ENCODE measurements around the gene HSD17B2. TPM values are rescaled to one million over a fixed set of nuclear protein-coding genes. Genes with fewer than 3 reads are reported as not detected.

HSD17B2 gene
- polyA plus RNA-seq, 1 of the 3 experiments (the other 2 are of a cell fraction): not detected

- H3K9me2 ChIP-seq: no peaks in the 10 kb centered on the region
- WGBS (ENCODE audit: low lambda C conversion rate): 1% methylated on average over 2 of the region's 2 CpGs
- H3K4me3 ChIP-seq (ENCODE audit: low read depth in 2 of 2, low read length in 1 of 2): no peak overlapping the region
- H3K4me1 ChIP-seq (ENCODE audit: control insufficient read depth in 1 of 2, insufficient read depth in 2 of 2, low read depth in 1 of 2, low read length in 1 of 2): no peaks in the 10 kb centered on the region
- H3K79me2 ChIP-seq (ENCODE audit: insufficient read depth): no peaks in the 10 kb centered on the region
- no peaks in the 10 kb centered on the region for H3F3A ChIP-seq (replicated peaks; ENCODE audit: insufficient read depth)
- ChIA-PET CTCF (no interaction called here), POLR2A (no interaction called here)
- no peaks in the 10 kb centered on the region for H3K9me3 ChIP-seq
- TF ChIP-seq, protein P1, sequence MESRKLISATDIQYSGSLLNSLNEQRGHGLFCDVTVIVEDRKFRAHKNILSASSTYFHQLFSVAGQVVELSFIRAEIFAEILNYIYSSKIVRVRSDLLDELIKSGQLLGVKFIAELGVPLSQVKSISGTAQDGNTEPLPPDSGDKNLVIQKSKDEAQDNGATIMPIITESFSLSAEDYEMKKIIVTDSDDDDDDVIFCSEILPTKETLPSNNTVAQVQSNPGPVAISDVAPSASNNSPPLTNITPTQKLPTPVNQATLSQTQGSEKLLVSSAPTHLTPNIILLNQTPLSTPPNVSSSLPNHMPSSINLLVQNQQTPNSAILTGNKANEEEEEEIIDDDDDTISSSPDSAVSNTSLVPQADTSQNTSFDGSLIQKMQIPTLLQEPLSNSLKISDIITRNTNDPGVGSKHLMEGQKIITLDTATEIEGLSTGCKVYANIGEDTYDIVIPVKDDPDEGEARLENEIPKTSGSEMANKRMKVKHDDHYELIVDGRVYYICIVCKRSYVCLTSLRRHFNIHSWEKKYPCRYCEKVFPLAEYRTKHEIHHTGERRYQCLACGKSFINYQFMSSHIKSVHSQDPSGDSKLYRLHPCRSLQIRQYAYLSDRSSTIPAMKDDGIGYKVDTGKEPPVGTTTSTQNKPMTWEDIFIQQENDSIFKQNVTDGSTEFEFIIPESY (IDR thresholded peaks at IDR 0.05; ENCODE audit: borderline replicate concordance, low read depth): no peak
- TF ChIP-seq EZH2phosphoT487 (IDR thresholded peaks at IDR 0.05; ENCODE audit: borderline replicate concordance, low read depth) (no peak), EP300 (IDR thresholded peaks at IDR 0.05; ENCODE audit: borderline replicate concordance in 1 of 2, low read depth in 1 of 2, low read length in 1 of 2) (no peak), IRF3 (IDR thresholded peaks at IDR 0.05; ENCODE audit: low read depth, low read length) (no peak), GABPA (IDR thresholded peaks at IDR 0.05; ENCODE audit: low read depth) (no peak), GATA2 (CRISPR knock-in tag; IDR thresholded peaks at IDR 0.05) (no peak)
- H3K36me3 ChIP-seq (replicated peaks in 1 of 2; ENCODE audit: control insufficient read depth in 1 of 2, insufficient read depth in 2 of 2, low read length in 1 of 2): no peaks in the 10 kb centered on the region
- no peak overlapping the region for H3K4me2 ChIP-seq
- H4K20me1 ChIP-seq (ENCODE audit: insufficient read depth): no peaks in the 10 kb centered on the region
- no peak overlapping the region for H3K9ac ChIP-seq
- DNase-seq: no peak
- H2AFZ ChIP-seq (ENCODE audit: low read depth): no peak overlapping the region
- no peak overlapping the region for H3K27ac ChIP-seq (ENCODE audit: low read depth in 2 of 2, low read length in 1 of 2)
- H3K27me3 ChIP-seq (ENCODE audit: insufficient read depth): no peaks in the 10 kb centered on the region; the same call in 1 of the 2 replicates
These were observed 57.7 kb downstream of the HSD17B2 start for GRCh38 chr16:82092711-82093110.

- ChIA-PET CTCF (no interaction called here), POLR2A (no interaction called here)
- no peaks in the 10 kb centered on the region for H3K9me2 ChIP-seq
- no peaks in the 10 kb centered on the region for H3F3A ChIP-seq (replicated peaks; ENCODE audit: insufficient read depth)
- H3K79me2 ChIP-seq (ENCODE audit: insufficient read depth): no peaks in the 10 kb centered on the region
- DNase-seq: no peak
- H3K4me3 ChIP-seq (ENCODE audit: low read depth in 2 of 2, low read length in 1 of 2): no peak overlapping the region
- no peak overlapping the region for H2AFZ ChIP-seq (ENCODE audit: low read depth)
- H3K9me3 ChIP-seq: no peaks in the 10 kb centered on the region
- H3K27ac ChIP-seq (ENCODE audit: low read depth in 2 of 2, low read length in 1 of 2): no peak overlapping the region
- H3K27me3 ChIP-seq (ENCODE audit: insufficient read depth): no peaks in the 10 kb centered on the region; the same call in 1 of the 2 replicates
- no peak overlapping the region for H3K9ac ChIP-seq
- H3K36me3 ChIP-seq (replicated peaks in 1 of 2; ENCODE audit: control insufficient read depth in 1 of 2, insufficient read depth in 2 of 2, low read length in 1 of 2): no peaks in the 10 kb centered on the region
- no peak overlapping the region for H3K4me2 ChIP-seq
- no peaks in the 10 kb centered on the region for H4K20me1 ChIP-seq (ENCODE audit: insufficient read depth)
- H3K4me1 ChIP-seq (ENCODE audit: control insufficient read depth in 1 of 2, insufficient read depth in 2 of 2, low read depth in 1 of 2, low read length in 1 of 2): no peaks in the 10 kb centered on the region
- TF ChIP-seq MAX (IDR thresholded peaks at IDR 0.05; ENCODE audit: low read depth) (no peak), FOSL2 (IDR thresholded peaks at IDR 0.05; ENCODE audit: borderline replicate concordance, low read depth) (no peak), FOXJ3 (CRISPR knock-in tag; IDR thresholded peaks at IDR 0.05) (no peak), EZH2phosphoT487 (IDR thresholded peaks at IDR 0.05; ENCODE audit: borderline replicate concordance, low read depth) (no peak), RXRA (IDR thresholded peaks at IDR 0.05; ENCODE audit: borderline replicate concordance, low read depth) (no peak), ELF1 (IDR thresholded peaks at IDR 0.05) (no peak), TAF1 (IDR thresholded peaks at IDR 0.05; ENCODE audit: borderline replicate concordance, low read depth, low read length) (no peak), RFX5 (IDR thresholded peaks at IDR 0.05; ENCODE audit: low read length) (no peak), NRF1 (IDR thresholded peaks at IDR 0.05; ENCODE audit: low read depth, low read length) (no peak), CHD2 (IDR thresholded peaks at IDR 0.05; ENCODE audit: low read length, partially characterized antibody) (no peak)
- TF ChIP-seq, protein P1 (IDR thresholded peaks at IDR 0.05; ENCODE audit: borderline replicate concordance, low read depth): no peak
- TF ChIP-seq, protein P2, sequence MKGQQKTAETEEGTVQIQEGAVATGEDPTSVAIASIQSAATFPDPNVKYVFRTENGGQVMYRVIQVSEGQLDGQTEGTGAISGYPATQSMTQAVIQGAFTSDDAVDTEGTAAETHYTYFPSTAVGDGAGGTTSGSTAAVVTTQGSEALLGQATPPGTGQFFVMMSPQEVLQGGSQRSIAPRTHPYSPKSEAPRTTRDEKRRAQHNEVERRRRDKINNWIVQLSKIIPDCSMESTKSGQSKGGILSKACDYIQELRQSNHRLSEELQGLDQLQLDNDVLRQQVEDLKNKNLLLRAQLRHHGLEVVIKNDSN (IDR thresholded peaks at IDR 0.05; ENCODE audit: borderline replicate concordance, low read depth): no peak
These were observed 58.7 kb downstream of the HSD17B2 start for GRCh38 chr16:82093666-82094300.

Data from SK-N-SH (cell line).